8988T (cell line): Measurements from ENCODE around the gene FGF14.
"Not testable (repeated sequence)": the region's sequence is repeated elsewhere in the genome, so short reads cannot be mapped to it uniquely, and the experiment has no call there.

Source experiments
- DNase-seq: peaks from one replicate; pipeline ENCODE4 v3.0.0; 2011

Gene FGF14

DNA sequence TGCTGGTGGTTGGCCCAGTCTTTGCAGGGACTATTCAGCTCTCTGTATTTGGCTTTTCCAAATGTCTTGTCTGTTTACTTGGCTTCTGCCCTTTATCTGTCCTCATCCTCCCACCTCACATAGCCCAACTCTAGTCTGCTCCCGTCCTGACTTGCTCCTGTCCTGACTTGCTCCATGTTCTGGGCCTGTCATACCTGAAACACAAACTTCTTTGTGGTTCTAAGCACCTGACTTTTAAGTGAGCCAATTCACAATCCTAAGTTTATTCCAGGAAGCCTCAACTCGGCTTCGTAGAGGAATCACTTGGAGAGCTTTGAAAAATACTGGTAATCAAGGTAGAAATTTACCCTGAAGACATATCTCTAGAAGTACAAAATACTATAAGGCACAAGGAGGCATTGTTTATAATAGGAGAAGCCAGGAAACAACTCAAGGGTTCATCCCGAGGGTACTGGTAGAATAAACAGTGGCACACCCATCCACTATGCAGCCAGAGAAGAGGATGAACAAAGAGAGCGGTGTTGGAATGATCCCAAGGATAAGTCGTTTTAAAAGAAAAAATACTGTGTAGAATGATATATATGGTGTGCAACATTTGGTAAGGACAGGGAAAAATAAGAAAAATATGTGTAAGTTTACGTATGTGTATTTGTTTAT lies 284.5 kb downstream of the FGF14 start:
- DNase-seq, result no peak

DNA sequence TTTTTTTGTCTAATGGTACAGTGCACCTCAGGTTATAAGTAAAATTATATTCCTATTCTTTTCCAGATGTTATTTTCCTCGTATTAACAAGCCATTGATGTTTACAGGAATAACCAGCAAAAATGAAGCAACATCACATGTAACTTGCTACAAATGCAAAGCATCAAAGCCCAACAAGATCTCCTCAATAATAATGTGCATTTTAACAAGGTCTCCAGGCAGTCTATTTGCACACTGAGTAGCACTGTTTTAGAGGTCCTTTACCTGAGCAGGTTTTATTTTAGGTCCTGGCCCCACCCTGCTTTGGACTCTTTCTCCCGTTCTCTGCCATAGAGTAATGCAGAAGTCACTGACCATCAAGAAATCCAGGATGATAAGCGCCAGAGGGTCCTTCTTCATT lies 298.4 kb downstream of the FGF14 start:
- no peak for DNase-seq

DNA sequence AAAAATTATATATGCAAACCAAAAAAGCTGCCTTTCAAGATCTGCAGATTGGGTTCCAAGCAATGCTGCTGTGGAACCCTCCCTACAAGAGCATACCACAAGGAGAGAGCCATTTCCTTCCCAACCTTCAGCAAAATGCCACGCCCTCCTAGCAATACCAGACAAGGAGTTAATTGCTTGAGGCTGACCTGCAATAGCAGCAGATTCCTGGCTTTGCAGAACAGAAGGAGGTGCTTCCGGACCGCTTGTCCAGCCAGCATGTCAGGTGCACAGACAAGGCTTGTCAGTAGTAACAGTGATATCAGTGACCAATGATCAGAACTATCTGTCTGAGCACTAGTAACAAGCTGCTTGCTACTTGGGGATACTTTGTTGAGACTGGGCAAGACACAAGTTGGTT lies 301.6 kb downstream of the FGF14 start:
- DNase-seq, result no peak

DNA sequence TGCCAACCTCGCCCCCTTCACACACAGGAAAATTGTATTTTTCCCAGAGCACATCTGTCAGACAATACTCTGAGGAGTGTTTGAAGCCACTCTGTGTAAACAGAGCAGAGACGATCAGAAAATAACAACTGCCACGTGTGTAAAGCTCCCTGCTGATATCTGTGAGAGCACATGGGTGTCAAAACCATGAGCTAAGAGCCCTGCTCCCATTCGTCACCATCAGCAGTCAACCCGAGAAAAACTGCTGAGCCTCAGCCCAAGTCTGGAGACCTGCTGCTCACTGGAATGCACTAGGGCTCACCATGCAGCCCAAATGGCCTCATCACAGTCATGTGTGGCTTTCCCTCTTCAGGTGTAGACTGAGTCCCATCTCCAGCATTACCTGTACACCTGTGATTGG lies 304.1 kb downstream of the FGF14 start:
- no peak for DNase-seq

DNA sequence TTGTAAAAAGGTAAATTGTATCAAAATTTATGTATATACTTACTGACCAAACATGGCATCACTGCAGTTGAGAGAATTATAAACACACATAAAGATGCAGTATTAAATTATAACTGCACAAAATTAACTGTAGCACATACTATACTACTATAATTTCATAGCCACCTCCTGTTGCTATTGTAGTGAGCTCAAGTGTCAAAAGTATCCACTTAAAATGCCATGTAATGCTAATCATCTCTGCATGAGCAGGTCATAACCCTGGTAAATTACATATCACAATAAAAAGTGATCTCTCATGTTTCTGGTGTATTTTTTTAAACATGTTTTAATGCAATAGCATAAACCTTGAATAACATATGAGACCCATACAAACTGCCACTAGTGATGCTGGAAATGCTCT lies 308.6 kb downstream of the FGF14 start:
- DNase-seq, result not testable (repeated sequence)

DNA sequence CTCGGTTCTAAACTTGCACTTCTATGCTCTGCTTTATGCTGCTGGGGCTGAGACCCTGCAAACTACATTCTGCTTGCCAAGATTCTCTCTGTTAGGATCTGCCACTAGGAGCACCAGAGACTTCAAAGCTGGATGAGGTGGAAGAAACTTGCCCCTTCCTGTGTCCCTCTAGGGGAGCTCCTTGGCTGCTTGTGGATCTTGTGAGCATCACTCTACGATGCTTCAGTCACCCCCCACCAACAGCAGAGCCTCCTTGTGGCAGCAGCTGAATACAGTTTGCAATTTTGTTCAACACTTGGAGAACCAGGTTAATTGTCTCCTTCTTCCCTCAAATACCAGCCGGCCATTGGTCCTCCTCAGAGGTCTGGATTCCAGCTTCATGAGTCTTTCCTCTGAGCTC lies 310.6 kb downstream of the FGF14 start:
- peak; percentile 13 for DNase-seq

DNA sequence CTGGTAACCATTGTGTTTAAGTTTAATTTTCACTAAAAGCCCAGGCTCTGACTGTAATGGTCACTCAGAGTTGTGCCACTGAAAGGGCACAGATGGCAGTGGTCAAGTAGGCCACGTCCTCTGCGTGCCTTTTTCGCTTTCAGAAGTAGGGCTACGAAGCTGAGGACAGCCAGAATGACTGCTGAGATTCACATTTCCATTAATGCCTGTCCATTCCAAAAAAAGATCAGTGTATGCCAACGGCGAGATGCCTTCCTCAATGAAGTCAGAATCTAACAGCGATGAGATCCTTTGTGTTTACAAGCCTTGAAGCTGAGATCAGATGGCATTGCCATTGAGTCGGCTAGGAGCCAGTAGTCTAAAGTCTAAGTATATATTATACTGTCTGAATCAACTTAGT lies 311.3 kb downstream of the FGF14 start:
- no peak for DNase-seq

DNA sequence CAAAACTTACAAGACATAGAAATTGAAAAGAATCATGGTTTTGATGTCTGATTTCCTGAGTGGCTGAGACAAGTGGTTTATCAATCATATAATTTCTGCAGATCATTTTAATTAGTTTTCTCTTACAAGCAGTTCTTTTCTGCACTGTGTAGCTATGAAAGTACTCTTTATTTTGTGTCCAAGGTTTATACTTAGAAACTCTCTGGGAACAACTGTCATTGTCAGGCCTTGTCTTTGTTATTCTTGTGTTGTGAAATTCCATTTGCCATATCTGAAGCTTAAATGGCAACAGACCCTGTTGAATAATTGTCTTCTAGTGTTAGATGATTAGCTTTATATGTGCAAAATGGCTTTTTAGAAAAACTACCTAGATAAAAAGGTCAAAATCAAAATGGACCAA lies 312.1 kb downstream of the FGF14 start:
- DNase-seq, result no peak

DNA sequence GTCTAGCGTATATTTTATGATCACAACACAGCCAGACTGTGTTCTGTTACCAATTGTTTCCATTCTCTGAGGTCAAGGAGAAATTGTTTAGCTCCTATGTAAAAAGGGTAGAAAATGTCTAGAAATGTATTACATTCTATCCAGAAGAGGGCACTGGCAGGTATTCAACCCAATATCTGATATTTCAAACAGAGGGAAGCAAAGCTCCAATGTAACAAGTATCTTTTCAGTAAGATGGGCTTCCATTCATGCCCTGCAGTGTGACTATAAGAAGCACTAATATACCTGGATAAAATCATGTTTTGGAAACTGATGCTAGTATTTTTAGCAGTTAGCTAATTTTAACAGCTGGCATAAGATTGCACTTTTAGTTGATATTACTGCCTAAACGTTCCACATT lies 312.7 kb downstream of the FGF14 start:
- no peak for DNase-seq

DNA sequence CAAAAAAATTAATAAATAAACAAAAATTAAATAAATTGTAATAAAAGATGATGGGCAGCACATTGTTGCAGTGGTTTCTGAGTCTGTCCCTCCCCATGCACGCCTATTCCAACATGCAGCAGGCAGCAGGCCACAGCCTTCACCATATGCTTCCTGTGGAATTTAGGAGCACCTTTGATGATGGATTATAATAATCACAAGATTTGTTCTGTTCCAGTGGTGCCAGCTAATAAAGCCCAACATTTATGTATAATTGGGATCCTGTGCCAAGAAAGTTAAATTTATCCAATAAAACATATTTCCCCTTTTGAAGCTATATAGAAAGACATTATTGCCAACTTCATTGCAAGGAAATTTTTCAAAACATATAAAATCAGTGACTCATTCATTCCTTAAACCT lies 328.6 kb downstream of the FGF14 start:
- no peak for DNase-seq

DNA sequence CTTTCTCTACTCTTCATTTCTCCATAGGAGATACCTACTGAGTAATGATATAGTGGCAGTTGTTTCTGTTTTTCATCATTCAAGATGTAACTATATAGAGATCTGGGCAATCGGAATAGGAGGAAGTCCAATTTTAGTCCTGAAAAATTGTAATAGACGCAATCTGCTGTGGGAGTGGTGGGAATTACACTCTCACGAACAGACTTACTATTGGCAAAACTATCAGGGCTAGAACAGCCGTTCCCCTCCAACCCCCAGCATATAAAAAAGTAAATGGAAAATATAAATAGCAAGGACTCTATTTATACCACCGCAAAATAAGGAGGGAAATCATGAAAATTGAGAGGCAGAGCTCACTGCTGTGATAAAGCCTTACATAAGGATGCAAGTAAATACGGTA lies 330.1 kb downstream of the FGF14 start:
- DNase-seq, result no peak

DNA sequence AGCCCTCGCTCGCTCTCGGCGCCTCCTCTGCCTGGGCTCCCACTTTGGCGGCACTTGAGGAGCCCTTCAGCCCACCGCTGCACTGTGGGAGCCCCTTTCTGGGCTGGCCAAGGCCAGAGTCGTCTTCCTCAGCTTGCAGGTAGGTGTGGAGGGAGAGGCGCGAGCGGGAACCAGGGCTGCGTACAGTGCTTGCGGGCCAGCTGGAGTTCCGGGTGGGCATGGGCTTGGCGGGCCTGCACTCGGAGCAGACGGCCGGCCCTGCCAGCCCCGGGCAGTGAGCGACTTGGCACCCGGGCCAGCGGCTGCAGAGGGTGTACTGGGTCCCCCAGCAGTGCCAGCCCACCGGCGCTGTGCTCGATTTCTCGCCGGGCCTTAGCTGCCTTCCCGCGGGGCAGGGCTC lies 333.5 kb downstream of the FGF14 start:
- not testable (repeated sequence) for DNase-seq

DNA sequence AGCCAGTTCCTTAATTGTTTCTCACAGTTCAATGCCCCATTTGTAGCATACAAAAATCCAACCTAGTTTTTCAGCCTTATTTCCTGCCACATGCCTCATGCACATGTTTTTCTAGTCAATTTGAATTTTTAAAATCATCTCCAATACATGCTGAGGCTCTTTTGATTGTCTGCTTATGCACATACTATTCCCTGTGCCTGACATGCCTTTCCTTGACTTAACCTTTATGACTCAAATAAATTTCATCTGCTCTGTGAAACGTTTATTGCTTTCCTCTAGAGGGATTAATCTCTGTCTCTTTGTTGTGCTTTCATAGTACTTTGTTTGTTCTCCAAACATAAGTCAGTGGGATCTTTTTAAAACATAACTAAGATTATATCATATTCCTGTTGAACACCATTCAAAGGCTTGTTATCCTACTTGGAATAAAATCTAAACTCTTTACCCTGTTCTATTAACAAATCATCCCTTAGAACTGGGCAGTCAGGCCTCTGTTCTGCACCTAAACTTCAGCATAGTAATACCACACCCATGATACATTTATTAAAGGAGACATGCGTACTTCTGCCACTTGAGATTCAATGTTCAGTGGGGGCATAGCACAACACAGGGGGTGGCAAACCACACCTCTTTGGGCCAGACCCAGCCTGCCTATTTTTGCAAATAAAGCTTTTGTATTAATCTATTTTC lies 346.6 kb downstream of the FGF14 start:
- no peak for DNase-seq

DNA sequence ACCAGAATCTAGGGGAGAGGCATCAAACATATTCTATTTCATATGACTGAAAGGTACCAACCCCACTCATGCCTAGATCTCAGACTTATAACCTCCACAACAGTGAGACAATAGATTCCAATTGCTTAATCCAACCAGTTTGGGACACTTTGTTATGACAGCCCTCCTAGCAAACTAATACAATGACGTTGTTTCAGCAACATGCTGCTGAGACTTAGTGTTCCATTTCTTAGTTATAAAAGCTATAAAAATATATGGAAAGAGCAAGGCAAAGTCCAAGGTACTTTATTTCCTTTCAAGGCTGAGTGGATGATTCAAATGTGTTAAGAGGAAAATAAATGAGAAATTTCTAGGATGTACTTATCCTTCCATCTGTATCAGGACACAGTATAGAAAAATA lies 352.0 kb downstream of the FGF14 start:
- DNase-seq, result no peak

DNA sequence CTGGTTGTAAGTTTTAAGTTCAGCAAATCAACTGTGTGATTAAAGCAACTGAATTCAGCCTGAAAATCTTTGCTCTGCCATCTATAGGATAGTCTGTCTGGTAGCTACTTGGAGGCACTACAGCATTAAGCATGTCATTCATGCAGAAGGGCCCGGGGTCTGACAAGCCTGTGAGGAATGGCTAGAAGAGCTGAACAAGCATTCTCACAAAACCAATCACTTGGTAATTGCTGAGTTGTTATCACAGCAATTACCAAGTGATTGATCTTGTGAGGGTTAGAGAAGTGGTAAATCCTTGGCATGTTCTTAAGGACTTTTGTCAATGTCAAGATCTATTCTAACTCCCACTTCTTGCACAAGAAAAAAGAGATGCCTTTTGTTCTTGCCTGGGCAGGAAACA lies 356.1 kb downstream of the FGF14 start:
- no peak for DNase-seq

DNA sequence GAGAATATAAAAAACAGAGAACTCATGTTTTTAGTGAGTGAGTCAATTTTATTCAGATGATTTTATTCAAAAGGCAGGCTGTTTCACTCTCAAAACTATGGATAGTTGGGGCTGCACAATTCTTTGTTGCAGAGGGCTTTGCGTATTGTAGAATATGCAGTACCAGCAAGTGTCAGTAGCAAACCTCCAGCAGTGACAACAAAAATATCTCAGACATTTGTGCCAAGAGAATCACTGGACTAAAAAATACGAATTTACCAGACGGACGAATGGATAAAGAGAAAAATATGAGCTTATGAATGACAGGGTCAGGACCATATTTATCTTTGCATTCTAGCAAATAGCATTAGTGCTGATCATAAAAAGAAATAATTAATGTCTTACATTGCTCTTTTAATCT lies 359.1 kb downstream of the FGF14 start:
- no peak for DNase-seq

DNA sequence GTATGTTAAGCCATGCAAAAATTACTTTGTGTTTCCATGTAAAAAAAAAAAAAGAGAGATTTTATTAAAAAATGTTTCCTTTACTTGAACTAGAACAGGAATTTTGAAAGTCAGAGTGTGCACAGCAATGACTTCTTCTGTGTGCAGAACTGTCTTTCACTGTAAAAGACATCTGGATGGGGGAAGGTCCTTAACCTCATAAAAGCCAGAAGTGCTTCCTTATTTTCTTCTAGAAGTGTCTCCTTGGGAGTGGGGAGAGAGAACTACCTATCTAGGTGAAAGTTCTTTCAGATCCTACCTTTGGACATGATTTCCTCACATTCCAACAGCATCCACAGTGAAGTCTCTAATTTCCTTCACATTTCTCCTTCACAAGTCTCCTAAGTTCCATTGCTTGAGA lies 360.3 kb downstream of the FGF14 start:
- DNase-seq, result no peak

DNA sequence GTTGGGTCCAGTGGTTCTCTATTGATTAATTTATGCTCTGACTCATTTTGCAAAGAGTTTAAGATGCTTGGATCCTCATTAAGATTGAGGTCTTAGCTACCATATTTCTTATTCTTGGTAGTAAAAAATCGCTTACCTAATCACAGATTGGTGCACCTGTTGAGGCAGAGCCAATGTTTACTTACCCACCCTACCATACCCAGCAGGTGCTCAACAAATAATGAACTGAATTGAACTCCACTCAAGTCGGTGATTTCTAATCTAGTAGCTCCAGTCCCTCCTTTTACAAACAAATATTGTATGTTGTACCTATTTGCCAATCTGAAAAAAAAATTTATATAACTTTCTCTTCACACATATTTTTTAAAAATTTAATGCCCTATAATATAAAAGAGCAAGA lies 361.0 kb downstream of the FGF14 start:
- no peak for DNase-seq

DNA sequence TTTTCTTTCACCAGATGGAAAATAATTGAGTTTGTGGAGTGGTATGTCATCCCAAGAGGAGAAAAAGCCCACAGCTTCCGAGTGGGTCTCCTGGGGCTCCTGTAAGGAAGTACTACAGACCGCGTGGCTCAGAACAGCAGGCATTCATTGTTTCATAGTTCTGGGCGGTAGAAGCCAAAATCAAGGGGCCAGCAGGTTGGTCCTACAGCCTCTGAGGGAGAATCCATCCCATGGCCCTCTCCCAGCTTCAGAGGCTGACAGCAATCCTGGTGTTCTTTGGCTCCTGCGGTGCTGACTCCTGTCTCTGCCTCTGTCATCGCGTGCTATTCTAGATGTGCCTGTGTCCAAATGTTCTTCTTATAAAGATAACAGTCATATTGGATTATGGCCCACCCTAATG lies 362.6 kb downstream of the FGF14 start:
- no peak for DNase-seq

DNA sequence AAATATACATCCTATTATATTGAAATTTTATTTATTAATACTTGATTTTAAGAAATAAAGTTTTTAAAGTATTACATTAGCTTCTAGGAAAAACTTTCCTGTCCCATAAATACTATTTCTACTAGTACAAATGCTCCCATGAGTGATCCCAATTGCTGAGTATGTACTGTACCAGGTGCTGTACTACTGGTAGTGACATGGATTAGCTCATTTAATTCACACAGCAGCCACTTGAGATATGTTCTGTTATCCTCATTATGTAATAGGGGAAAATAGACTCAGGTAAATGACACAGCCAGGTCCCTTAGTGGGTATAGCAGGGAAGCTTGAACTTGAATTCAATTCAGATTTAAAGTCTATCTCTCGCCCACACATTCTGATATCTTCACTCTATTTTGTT lies 363.1 kb downstream of the FGF14 start:
- no peak for DNase-seq

DNA sequence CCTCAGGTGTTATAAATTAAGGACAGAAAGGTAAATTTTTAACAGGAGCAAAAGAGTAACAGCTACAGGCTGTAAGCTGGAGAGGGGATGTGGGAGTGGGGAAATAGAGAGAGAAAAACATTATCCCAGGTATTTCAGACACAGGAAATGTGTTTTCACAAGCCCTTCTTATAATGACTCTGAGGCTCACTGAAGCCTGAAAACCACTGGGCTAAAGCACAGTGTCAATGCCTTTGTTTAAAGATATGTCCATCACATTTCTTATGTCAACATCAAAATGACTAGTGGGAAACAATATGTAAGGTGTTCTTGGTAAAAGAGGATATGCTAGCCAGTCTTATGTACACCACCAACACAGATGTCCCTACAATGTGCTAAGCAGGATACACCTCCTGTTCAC lies 365.9 kb downstream of the FGF14 start:
- DNase-seq, result no peak

DNA sequence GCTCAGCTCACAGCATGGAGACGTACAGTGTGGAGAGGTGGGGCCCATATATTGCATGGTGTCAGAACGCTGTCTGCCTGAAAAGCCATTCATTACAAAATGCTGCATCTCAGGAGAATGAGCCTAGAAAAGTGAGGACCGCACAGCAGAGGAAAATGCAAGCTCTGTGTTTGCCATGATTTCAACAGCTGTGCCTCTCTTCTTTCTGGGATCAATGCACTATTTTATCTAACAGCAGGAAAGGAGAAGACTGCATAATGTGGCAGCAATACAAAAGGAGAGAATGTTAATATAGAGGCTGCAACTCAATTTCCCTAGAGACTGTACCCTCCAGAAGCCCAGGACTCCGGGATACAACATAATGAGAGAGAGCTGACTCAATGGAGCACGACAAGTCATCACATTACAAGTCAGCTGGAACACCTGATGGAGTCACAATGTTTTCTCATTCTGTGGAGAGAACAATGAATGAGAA lies 368.0 kb downstream of the FGF14 start:
- no peak for DNase-seq

DNA sequence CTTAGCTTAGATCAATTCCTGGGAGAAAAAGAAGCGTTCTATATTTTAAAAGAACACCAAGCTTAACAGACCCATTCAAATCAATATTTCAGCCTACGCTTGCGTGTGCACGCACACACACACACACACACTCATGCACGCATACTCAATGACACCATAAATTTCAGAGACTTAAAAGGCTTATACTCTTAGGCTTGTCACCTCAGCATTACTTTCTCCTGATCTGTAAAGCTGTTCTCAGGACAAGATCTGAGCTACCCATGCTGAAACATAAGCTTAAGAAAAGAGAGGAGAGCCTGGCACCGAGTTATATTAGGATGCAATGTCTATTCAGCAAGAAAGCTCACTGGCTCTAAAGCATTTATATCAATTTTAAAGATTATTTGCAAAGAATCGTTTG lies 368.5 kb downstream of the FGF14 start:
- DNase-seq, result no peak

DNA sequence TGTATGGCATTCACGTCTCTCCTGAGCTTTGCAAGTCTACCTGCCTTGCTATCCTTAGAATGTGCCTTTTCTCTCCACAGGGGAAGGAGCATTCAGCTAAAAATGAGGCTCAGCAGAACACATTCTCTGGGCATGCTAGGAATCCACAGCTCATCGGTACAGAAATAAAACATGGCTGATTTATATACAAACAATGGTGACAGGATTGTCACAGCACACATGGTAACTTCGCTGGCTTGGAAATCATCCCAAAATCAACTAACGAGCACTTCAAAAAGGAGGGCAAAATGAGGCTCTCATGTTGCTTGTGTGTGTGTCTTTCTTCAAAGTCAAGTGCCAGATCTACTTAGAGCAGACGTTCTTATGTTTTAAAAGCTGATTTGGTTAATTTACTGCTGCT lies 373.0 kb downstream of the FGF14 start:
- no peak for DNase-seq

DNA sequence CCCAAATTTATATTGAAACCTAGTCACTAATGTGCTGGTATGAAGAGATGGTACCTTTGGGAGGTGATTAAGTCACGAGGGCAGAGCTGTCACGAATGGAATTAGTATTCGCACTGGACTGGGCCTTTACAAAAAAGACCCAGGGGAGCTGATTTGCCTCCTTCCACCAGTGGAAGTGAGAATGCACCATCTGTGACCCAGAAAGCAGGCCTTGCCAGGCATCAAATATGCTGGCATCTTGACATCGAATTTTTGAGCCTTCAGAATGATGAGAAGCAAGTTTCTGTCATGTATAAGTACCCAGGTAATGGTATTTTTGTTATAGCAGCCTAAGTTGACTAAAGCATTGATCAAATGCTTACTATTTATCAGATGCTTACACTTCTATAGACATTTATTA lies 373.6 kb downstream of the FGF14 start:
- DNase-seq, result no peak
